Spleen (tissue), 13 donors: ENCODE results near the gene PRPH. TPM values are rescaled to one million over a fixed set of nuclear protein-coding genes. Genes with fewer than 3 reads are reported as not detected.
A peak's percentile ranks its signal among the peaks of the same experiment; 100 is the strongest.
"Not testable (repeated sequence)": the region's sequence is repeated elsewhere in the genome, so short reads cannot be mapped to it uniquely, and the experiment has no call there.

Experiments
- DNase-seq: peaks from one replicate; pipeline ENCODE4 v3.0.0-alpha.2; 2020
- H3K27ac ChIP-seq, 8 donors: fragments of 200-600 bp; sonication (generic) in 7 of 8; 1 replicate in 4 of 8; 2 replicates in 4 of 8; pipeline versions ENCODE4 v1.5.0 to v1.8.0; 2016 to 2021; ENCODE audit warnings: inconsistent platforms in 4 of 8, mild to moderate bottlenecking in 4 of 8, moderate library complexity in 1 of 8
- H3K27me3 ChIP-seq, 7 donors: fragments of 200-600 bp; sonication (generic) in 6 of 7; replicated peaks in 1 of 7; 1 replicate in 4 of 7; 2 replicates in 3 of 7; pipeline versions ENCODE4 v1.5.0 to v1.8.0; 2016 to 2021; ENCODE audit warnings: inconsistent platforms in 3 of 7, mild to moderate bottlenecking in 1 of 7
- H3K36me3 ChIP-seq, 6 donors: fragments of 200-600 bp; sonication (generic) in 5 of 6; 1 replicate in 4 of 6; 2 replicates in 2 of 6; pipeline versions ENCODE4 v1.5.0 to v1.8.0; 2016 to 2021; ENCODE audit warnings: inconsistent platforms in 2 of 6
- H3K4me1 ChIP-seq, 6 donors: fragments of 200-600 bp; sonication (generic) in 5 of 6; 1 replicate in 3 of 6; 2 replicates in 3 of 6; pipeline versions ENCODE4 v1.5.0 to v1.8.0; 2016 to 2021; ENCODE audit warnings: inconsistent platforms in 3 of 6
- H3K4me3 ChIP-seq, 8 donors: fragments of 200-600 bp; sonication (generic) in 7 of 8; 1 replicate in 4 of 8; 2 replicates in 4 of 8; pipeline versions ENCODE4 v1.5.0 to v1.8.0; 2016 to 2021; ENCODE audit warnings: inconsistent platforms in 4 of 8, mild to moderate bottlenecking in 4 of 8, moderate library complexity in 2 of 8
- H3K9me3 ChIP-seq, 8 donors: fragments of 200-600 bp; sonication (generic) in 7 of 8; 1 replicate in 4 of 8; 2 replicates in 4 of 8; pipeline versions ENCODE4 v1.5.0 to v1.8.0; 2016 to 2021; ENCODE audit warnings: inconsistent platforms in 4 of 8
- CTCF ChIP-seq, 11 experiments: fragments of 200-600 bp in 7 of 11; fragments of 450-650 bp in 4 of 11; sonication (generic) in 4 of 11; IDR thresholded peaks in 8 of 11; conservative IDR thresholded peaks in 3 of 11; 1 replicate in 7 of 11; 2 replicates in 4 of 11; pipeline versions ENCODE4 v1.4.0 to v1.8.0; 2016 to 2021; ENCODE audit warnings: antibody characterized with exemption in 11 of 11, inconsistent platforms in 4 of 11, mild to moderate bottlenecking in 1 of 11
- POLR2A ChIP-seq, 3 donors: fragments of 450-650 bp; IDR thresholded peaks; one replicate each; pipeline ENCODE4 v1.5.1; 2017; ENCODE audit warnings: antibody characterized with exemption in 3 of 3, mild to moderate bottlenecking in 1 of 3
- POLR2AphosphoS5 ChIP-seq, 3 donors: sonication (generic); formaldehyde crosslinking; IDR thresholded peaks; one replicate each; pipeline ENCODE4 v1.5.1; 2017; ENCODE audit warnings: antibody characterized with exemption in 3 of 3
- WGBS, 5 donors: extraction: QIAGEN DNeasy Blood & Tissue Kit in 3 of 5; methylation state at CpG; one replicate each; pipeline versions ENCODE4 v1.1.5 to v1.1.7; 2013 to 2018; 5-methylcytosine and 5-hydroxymethylcytosine counted together
- intact Hi-C: fragments of 100-400 bp; cut with DNase I; formaldehyde crosslinking; loops from one replicate; pipeline ENCODE4 v1.15.0; 2023; ENCODE audit warnings: low total_unique reads
- long read RNA-seq, 2 donors: transcript quantifications; one replicate each; lab custom pipeline, GENCODE V29; 2026
- polyA plus RNA-seq, 3 donors: library from polyadenylated mRNA; stranded (reverse); fragments of 200-250 nt; gene quantifications; one replicate each; pipeline ENCODE4 v1.2.1, GENCODE V29; 2013
- total RNA-seq, 7 donors: library from RNA; depleted of rRNA in 3 of 7; stranded (reverse); fragments of >200 nt in 3 of 7; fragmentation: NEBNext Ultra II Directional in 4 of 7; extraction: Animal tissue kit (Norgen Biotek cat#: 25700) in 4 of 7; gene quantifications; one replicate each; pipeline versions ENCODE4 v1.1.0 to v1.2.1, GENCODE V29; 2016 to 2021
- donor health status: healthy with polysubstance abuse.
- donor health status: DM: no; HTN: no; CAD: no; lungs with moderate emphysema.
- donor health status: DM: no; HTN: no; CAD: no.
- donor health status: Bipolar disorder and iron deficiency.
- donor health status: healthy.
- donor health status: DM: no; HTN: no; CAD: no.
- donor health status: DM: yes; HTN: yes; CAD: no.

The PRPH gene
- 1 to 10 TPM in 3 of 7 donors, under 1 TPM in 4; 0.26 to 2.6 (median 0.98) TPM for total RNA-seq
- 1 to 10 TPM in 2 of 3 donors, under 1 TPM in 1; 0.67 to 3.0 (median 2.5) TPM for polyA plus RNA-seq
- long read RNA-seq, donor 1 = 0 reads
- long read RNA-seq, donor 2 = 0 reads

- intact Hi-C loops = no loop called here
- no peak for TF ChIP-seq POLR2AphosphoS5 (IDR thresholded peaks at IDR 0.05)
- no peak for TF ChIP-seq POLR2A (IDR thresholded peaks at IDR 0.05)
- TF ChIP-seq CTCF (IDR thresholded peaks at IDR 0.05 in 8 of 11, conservative IDR thresholded peaks at IDR 0.05 in 3 of 11) = no peak
Measured at GRCh38 chr12:49295082-49295936, at the start of gene PRPH. Gene PRPH (plus strand): TSS chr12:49295147. CDS start chr12:49295201, 54 bp downstream.

GRCh38 chr12:49251357-49251756, 43.6 kb upstream of the PRPH start:
- H3K9me3 ChIP-seq = no peaks in the 10 kb centered on the region
- H3K36me3 ChIP-seq = no peaks in the 10 kb centered on the region
- no peak for DNase-seq
- TF ChIP-seq CTCF (IDR thresholded peaks at IDR 0.05 in 8 of 11, conservative IDR thresholded peaks at IDR 0.05 in 3 of 11) = no peak
- TF ChIP-seq POLR2A (IDR thresholded peaks at IDR 0.05) = no peak
- TF ChIP-seq POLR2AphosphoS5 (IDR thresholded peaks at IDR 0.05) = no peak
- 85 to 97% (median 91%) methylated on average over 5 of the region's 5 CpGs for WGBS, 5 donors
- H3K27me3 ChIP-seq = no peaks in the 10 kb centered on the region
- intact Hi-C loops = no loop called here
- H3K4me1 ChIP-seq = no peaks in the 10 kb centered on the region
- no peak overlapping the region for H3K4me3 ChIP-seq
- H3K27ac ChIP-seq = no peak overlapping the region

More at GRCh38 chr12:49295082-49295936, at the start of gene PRPH:
- Histone ChIP-seq H3K4me1 (peaks cover 10 to 50% (median 34%) of the 10 kb centered on the region in 6 donors), H3K9me3 (no peaks in the 10 kb centered on the region), H3K27me3 (peaks cover 17 to 84% (median 50%) of the 10 kb centered on the region in 7 donors), H3K4me3 (peak within 1 kb of the TSS in 2 of 8 donors; percentile 5 to 25), H3K27ac (no peak within 1 kb of the TSS), H3K36me3 (no peaks in the 10 kb centered on the region)
- DNase-seq = peak; percentile 72
- WGBS, 5 donors = 7 to 16% (median 11%) methylated on average over 54 to 82 of the region's 82 CpGs

GRCh38 chr12:49253033-49253623, 41.8 kb upstream of the PRPH start:
- no peak for TF ChIP-seq POLR2AphosphoS5 (IDR thresholded peaks at IDR 0.05)
- TF ChIP-seq CTCF (IDR thresholded peaks at IDR 0.05 in 8 of 11, conservative IDR thresholded peaks at IDR 0.05 in 3 of 11) = no peak
- TF ChIP-seq POLR2A (IDR thresholded peaks at IDR 0.05) = no peak
- Histone ChIP-seq H3K27me3 (no peaks in the 10 kb centered on the region), H3K36me3 (no peaks in the 10 kb centered on the region), H3K9me3 (no peaks in the 10 kb centered on the region), H3K4me3 (no peak overlapping the region), H3K4me1 (peaks cover 0 to 10% (median 0%) of the 10 kb centered on the region in 6 donors), H3K27ac (no peak overlapping the region)
- WGBS, 5 donors = 80 to 86% (median 86%) methylated on average over 11 of the region's 11 CpGs
- no peak for DNase-seq
- intact Hi-C loops = no loop called here

GRCh38 chr12:49255456-49255855, 39.5 kb upstream of the PRPH start:
- WGBS, 5 donors = 94 to 96% (median 96%) methylated on average over 10 of the region's 10 CpGs
- Histone ChIP-seq H3K27ac (peak overlapping the region in 2 of 8 donors; percentile 38 to 50), H3K4me1 (peaks cover 0 to 20% (median 2%) of the 10 kb centered on the region in 6 donors)
- H3K9me3 ChIP-seq, intact Hi-C loops, H3K36me3 ChIP-seq, DNase-seq, H3K27me3 ChIP-seq, H3K4me3 ChIP-seq: not testable (repeated sequence)
